H1 (cell line): ENCODE measurements around the gene CPT1A. TPM values are rescaled to one million over a fixed set of nuclear protein-coding genes. Genes with fewer than 3 reads are reported as not detected.

Source experiments
- CTCF ChIA-PET: fragments of 300-600 bp; sonication (Branson Sonifier 250); formaldehyde crosslinking; loops from one replicate; lab custom pipeline; 2021; ENCODE audit not compliant: partially characterized antibody; lab: Charles Lee
- POLR2A ChIA-PET: fragments of 300-600 bp; sonication (Branson Sonifier 250); formaldehyde crosslinking; loops from one replicate; lab custom pipeline; 2021; ENCODE audit warnings: inconsistent platforms; ENCODE audit not compliant: partially characterized antibody; lab: Charles Lee
- DNase-seq, 2 experiments: peaks; one replicate each; pipeline versions ENCODE4 v3.0.0 to v3.0.0-alpha.2; 2010 to 2022; ENCODE audit warnings: low spot score in 2 of 2, low read depth in 1 of 2, mixed read lengths in 1 of 2
- FAIRE-seq: peaks from 2 replicates; lab custom pipeline; 2011; peaks lifted over from hg19 to GRCh38; lab: Jason Lieb, UNC
- H2AFZ ChIP-seq: 2 replicates; pipeline ENCODE4 v1.8.1; 2012; ENCODE audit warnings: low read length, inconsistent platforms
- H2AK5ac ChIP-seq: 2 replicates; pipeline ENCODE4 v1.6.1; 2013; ENCODE audit warnings: low read depth, low read length
- H2BK120ac ChIP-seq: replicated peaks from 2 replicates; pipeline ENCODE3; 2013; ENCODE audit warnings: low read depth, low read length, inconsistent platforms
- H2BK12ac ChIP-seq: 2 replicates; pipeline ENCODE4 v1.6.1; 2013; ENCODE audit warnings: low read depth, low read length
- H2BK15ac ChIP-seq: 2 replicates; pipeline ENCODE4 v1.6.1; 2013; ENCODE audit warnings: low read length
- H2BK20ac ChIP-seq: 2 replicates; pipeline ENCODE4 v1.6.1; 2013; ENCODE audit warnings: low read length
- H2BK5ac ChIP-seq: 2 replicates; pipeline ENCODE4 v1.6.1; 2013; ENCODE audit warnings: low read depth, low read length
- H3K14ac ChIP-seq: 2 replicates; pipeline ENCODE4 v1.6.1; 2013; ENCODE audit warnings: inconsistent platforms; ENCODE audit not compliant: insufficient read length
- H3K18ac ChIP-seq: 2 replicates; pipeline ENCODE4 v1.6.1; 2013; ENCODE audit warnings: low read length; ENCODE audit errors: extremely low read depth
- H3K23ac ChIP-seq: 2 replicates; pipeline ENCODE4 v1.6.1; 2013; ENCODE audit warnings: inconsistent platforms; ENCODE audit not compliant: insufficient read length
- H3K23me2 ChIP-seq: 2 replicates; pipeline ENCODE4 v1.6.1; 2013; ENCODE audit warnings: low read depth, low read length
- H3K27ac ChIP-seq: 2 replicates; pipeline ENCODE4 v1.6.1; 2011; ENCODE audit warnings: low read depth, low read length, inconsistent platforms
- H3K27me3 ChIP-seq, 4 experiments: replicated peaks in 1 of 4; 1 replicate in 1 of 4; 2 replicates in 3 of 4; pipeline versions ENCODE4 v1.6.1 to v1.8.1; 2011 to 2013; ENCODE audit warnings: low read length in 3 of 4, mild to moderate bottlenecking in 3 of 4, inconsistent platforms in 2 of 4, mixed read lengths in 2 of 4, moderate library complexity in 1 of 4; ENCODE audit not compliant: control insufficient read depth in 3 of 4, insufficient read depth in 3 of 4; ENCODE audit errors: extremely low read depth in 1 of 4
- H3K36me3 ChIP-seq, 4 experiments: 2 replicates each; pipeline versions ENCODE4 v1.6.1 to v1.8.1; 2011 to 2013; ENCODE audit warnings: mild to moderate bottlenecking in 4 of 4, low read length in 3 of 4, moderate library complexity in 2 of 4, control low read depth in 1 of 4, inconsistent platforms in 1 of 4; ENCODE audit not compliant: insufficient read depth in 4 of 4, control insufficient read depth in 2 of 4
- H3K4ac ChIP-seq: replicated peaks from 2 replicates; pipeline ENCODE3; 2013; ENCODE audit warnings: low read length, low read depth, mixed read lengths, inconsistent platforms; ENCODE audit not compliant: insufficient read length
- H3K4me1 ChIP-seq, 4 experiments: replicated peaks in 1 of 4; 1 replicate in 1 of 4; 2 replicates in 3 of 4; pipeline versions ENCODE4 v1.6.1 to v1.8.1; 2011 to 2013; ENCODE audit warnings: low read length in 3 of 4, inconsistent platforms in 2 of 4, mixed read lengths in 1 of 4; ENCODE audit not compliant: insufficient read depth in 4 of 4, control insufficient read depth in 3 of 4
- H3K4me2 ChIP-seq, 2 experiments: 2 replicates each; pipeline versions ENCODE4 v1.6.1 to v1.8.1; 2011 to 2013; ENCODE audit warnings: low read depth in 2 of 2, low read length in 2 of 2, control low read depth in 1 of 2, inconsistent platforms in 1 of 2, mild to moderate bottlenecking in 1 of 2; ENCODE audit not compliant: insufficient read depth in 1 of 2
- H3K4me3 ChIP-seq, 4 experiments: fragments of 200-600, 300-600 bp in 1 of 4; sonication (generic), shearing (Covaris generic), sonication (Bioruptor Twin) in 1 of 4; 2 replicates each; pipeline versions ENCODE4 v1.5.1 to v1.8.1; 2011 to 2016; ENCODE audit warnings: low read length in 4 of 4, low read depth in 3 of 4, control low read depth in 2 of 4, inconsistent platforms in 2 of 4, mild to moderate bottlenecking in 2 of 4, mixed read lengths in 1 of 4, moderate library complexity in 1 of 4; ENCODE audit not compliant: insufficient read depth in 2 of 4; ENCODE audit errors: extremely low read depth in 1 of 4
- H3K56ac ChIP-seq: replicated peaks from 2 replicates; pipeline ENCODE3; 2013; ENCODE audit warnings: low read depth, mild to moderate bottlenecking, mixed read lengths, low read length, inconsistent platforms; ENCODE audit not compliant: insufficient read length
- H3K79me1 ChIP-seq: 2 replicates; pipeline ENCODE4 v1.6.1; 2013; ENCODE audit warnings: low read depth, low read length, control low read depth
- H3K79me2 ChIP-seq, 2 experiments: 2 replicates each; pipeline versions ENCODE4 v1.6.1 to v1.8.1; 2012 to 2013; ENCODE audit warnings: low read length in 2 of 2, mild to moderate bottlenecking in 2 of 2, inconsistent platforms in 1 of 2; ENCODE audit not compliant: insufficient read depth in 2 of 2, control insufficient read depth in 1 of 2
- H3K9ac ChIP-seq, 4 experiments: replicated peaks in 1 of 4; 1 replicate in 1 of 4; 2 replicates in 3 of 4; pipeline versions ENCODE4 v1.6.1 to v1.8.1; 2011 to 2013; ENCODE audit warnings: low read depth in 3 of 4, low read length in 3 of 4, control low read depth in 2 of 4, mild to moderate bottlenecking in 2 of 4, moderate library complexity in 2 of 4, inconsistent platforms in 1 of 4; ENCODE audit errors: extremely low read depth in 1 of 4
- H3K9me3 ChIP-seq, 2 experiments: 2 replicates each; pipeline versions ENCODE4 v1.6.1 to v1.8.1; 2012 to 2013; ENCODE audit warnings: mild to moderate bottlenecking in 2 of 2, moderate library complexity in 2 of 2, control low read depth in 1 of 2, inconsistent platforms in 1 of 2, low read depth in 1 of 2, low read length in 1 of 2, mixed read lengths in 1 of 2; ENCODE audit not compliant: insufficient read depth in 2 of 2
- H4K20me1 ChIP-seq, 2 experiments: replicated peaks in 1 of 2; 2 replicates each; pipeline versions ENCODE3 to v1.8.1; 2011 to 2013; ENCODE audit warnings: inconsistent platforms in 2 of 2, low read length in 2 of 2, mild to moderate bottlenecking in 1 of 2; ENCODE audit not compliant: insufficient read depth in 2 of 2, control insufficient read depth in 1 of 2
- H4K5ac ChIP-seq: 2 replicates; pipeline ENCODE4 v1.6.1; 2013; ENCODE audit warnings: low read length, low read depth, mixed read lengths, inconsistent platforms; ENCODE audit not compliant: insufficient read length
- H4K8ac ChIP-seq: 2 replicates; pipeline ENCODE4 v1.8.0; 2013; ENCODE audit warnings: mild to moderate bottlenecking, moderate library complexity, low read length, inconsistent platforms; ENCODE audit not compliant: insufficient read depth; ENCODE audit errors: extremely low read depth
- H4K91ac ChIP-seq: replicated peaks from 2 replicates; pipeline ENCODE3; 2013; ENCODE audit warnings: low read length, mixed read lengths, inconsistent platforms; ENCODE audit not compliant: insufficient read length
- BACH1 ChIP-seq: IDR thresholded peaks from 2 replicates; pipeline ENCODE4 v1.6.1; 2012; ENCODE audit warnings: low read length, improper control_type of control experiment
- CHD1 ChIP-seq: IDR thresholded peaks from 2 replicates; pipeline ENCODE4 v1.6.1; 2012; ENCODE audit warnings: low read depth, low read length, improper control_type of control experiment
- HDAC2 ChIP-seq, 2 experiments: fragments of 300-600 bp in 1 of 2; sonication (generic) in 1 of 2; IDR thresholded peaks; 2 replicates each; pipeline ENCODE4 v1.6.1; 2011 to 2012; ENCODE audit warnings: low read depth in 2 of 2, low read length in 2 of 2, mild to moderate bottlenecking in 2 of 2, moderate library complexity in 2 of 2, borderline replicate concordance in 1 of 2, inconsistent platforms in 1 of 2
- RAD21 ChIP-seq, 2 experiments: IDR thresholded peaks in 1 of 2; conservative IDR thresholded peaks in 1 of 2; 2 replicates each; pipeline ENCODE4 v1.6.1; 2011; ENCODE audit warnings: low read depth in 2 of 2, low read length in 2 of 2, improper control_type of control experiment in 1 of 2, inconsistent platforms in 1 of 2, mild to moderate bottlenecking in 1 of 2, moderate library complexity in 1 of 2
- SP1 ChIP-seq: IDR thresholded peaks from 2 replicates; pipeline ENCODE4 v1.6.1; 2011; ENCODE audit warnings: low read depth, low read length
- TBP ChIP-seq: IDR thresholded peaks from 2 replicates; pipeline ENCODE4 v1.6.1; 2011; ENCODE audit warnings: low read depth, low read length, improper control_type of control experiment
- WGBS, 2 experiments: shearing (Covaris generic) in 1 of 2; methylation state at CpG; one replicate each; pipeline versions ENCODE4 v1.1.6 to v1.1.7; 2013 to 2015; ENCODE audit warnings: low lambda C conversion rate in 2 of 2, mixed read lengths in 2 of 2, inconsistent platforms in 1 of 2, low coverage in 1 of 2, missing lambda C conversion rate in 1 of 2; ENCODE audit not compliant: insufficient replicate concordance in 2 of 2, insufficient coverage in 1 of 2, insufficient read length in 1 of 2; ENCODE audit errors: extremely low coverage in 1 of 2, missing lambda C conversion rate in 1 of 2; 5-methylcytosine and 5-hydroxymethylcytosine counted together
- polyA plus RNA-seq, 7 experiments: library from polyadenylated mRNA; depleted of rRNA in 3 of 7; stranded (reverse) in 5 of 7; unstranded in 2 of 7; fragments of >200 nt in 5 of 7; fragments of 200-250 nt in 2 of 7; gene quantifications; 1 replicate in 5 of 7; 2 replicates in 1 of 7; 4 replicates in 1 of 7; pipeline versions ENCODE4 v1.2.1 to v1.2.3, GENCODE V29; 2011 to 2013; ENCODE audit warnings: missing spikeins in 2 of 7, mixed read lengths in 2 of 7
- total RNA-seq: library from RNA; stranded (reverse); fragmentation: NEBNext Ultra II Directional; extraction: Animal tissue kit (Norgen Biotek cat#: 25700); gene quantifications from 2 replicates; pipeline ENCODE4 v1.2.1, GENCODE V29; 2021
- TF ChIP-seq, protein P1 (sequence below): IDR thresholded peaks from 2 replicates; pipeline ENCODE4 v1.6.1; 2012; ENCODE audit warnings: inconsistent platforms

Gene CPT1A
- total and polyA plus RNA-seq, 2 of the 8 experiments (the other 6 are each of a cell fraction or from before 2014, with no cell fraction given), result 2.9 to 12.2 TPM

DNA sequence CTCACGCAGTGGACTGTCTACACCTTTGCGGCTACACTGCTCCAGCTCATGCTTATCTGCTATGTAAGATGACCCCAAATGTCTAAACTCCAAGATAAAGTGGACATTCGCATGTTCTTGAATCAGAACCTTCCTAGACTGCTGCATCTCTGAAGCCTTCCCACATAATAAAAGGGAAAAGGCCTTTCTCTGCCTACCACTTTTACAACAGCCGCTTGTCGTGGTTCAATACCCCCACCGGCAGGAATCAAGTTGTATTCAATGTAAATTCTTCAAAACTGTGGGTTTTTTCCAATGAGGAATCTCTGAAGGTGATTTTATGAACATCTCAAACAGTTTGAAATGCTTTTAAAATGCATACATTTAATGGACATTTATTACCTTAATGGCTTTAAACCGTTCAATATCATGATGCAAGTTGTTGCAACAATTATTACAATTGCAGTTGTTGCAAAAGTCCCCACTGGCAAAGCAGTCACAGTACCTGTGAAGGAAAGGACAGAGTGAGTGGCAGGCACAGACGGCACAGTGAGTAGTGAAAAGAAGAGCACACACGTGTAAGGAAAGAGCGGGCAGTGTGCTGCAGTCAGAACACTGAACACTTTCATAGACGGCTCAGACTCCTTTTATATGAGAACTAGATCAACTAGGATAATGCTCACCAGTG, 126.1 kb downstream of the CPT1A start:
- no peak overlapping the region for H2AK5ac ChIP-seq
- H2BK15ac ChIP-seq, result peak overlapping the region; percentile 55; the same call in 1 of the 2 replicates
- TF ChIP-seq BACH1, result no peak
- TF ChIP-seq CHD1, result no peak
- no peak for TF ChIP-seq HDAC2 (IDR thresholded peaks at IDR 0.05; ENCODE audit: borderline replicate concordance in 1 of 2, low read depth in 2 of 2, low read length in 2 of 2)
- TF ChIP-seq TBP, result no peak
- TF ChIP-seq, protein P1, sequence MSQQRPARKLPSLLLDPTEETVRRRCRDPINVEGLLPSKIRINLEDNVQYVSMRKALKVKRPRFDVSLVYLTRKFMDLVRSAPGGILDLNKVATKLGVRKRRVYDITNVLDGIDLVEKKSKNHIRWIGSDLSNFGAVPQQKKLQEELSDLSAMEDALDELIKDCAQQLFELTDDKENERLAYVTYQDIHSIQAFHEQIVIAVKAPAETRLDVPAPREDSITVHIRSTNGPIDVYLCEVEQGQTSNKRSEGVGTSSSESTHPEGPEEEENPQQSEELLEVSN, result no peak
- no peak for TF ChIP-seq SP1
- no peak for TF ChIP-seq RAD21 (IDR thresholded peaks at IDR 0.05 in 1 of 2, conservative IDR thresholded peaks at IDR 0.05 in 1 of 2; ENCODE audit: low read depth in 2 of 2, low read length in 2 of 2)
- H3K79me1 ChIP-seq, result no peaks in the 10 kb centered on the region
- H3K4ac ChIP-seq, result no peak overlapping the region
- H4K8ac ChIP-seq, result no peak overlapping the region
- H3K4me2 ChIP-seq, result no peak overlapping the region
- H2AFZ ChIP-seq, result no peak overlapping the region
- H3K36me3 ChIP-seq, result peaks cover 0 to 3% (median 0%) of the 10 kb centered on the region in 4 experiments; a peak in 2 of 8 replicates
- no peak overlapping the region for H3K9ac ChIP-seq
- H3K27ac ChIP-seq, result no peak overlapping the region
- H2BK120ac ChIP-seq, result no peak overlapping the region
- no peak overlapping the region; the same call in 1 of the 2 replicates for H2BK12ac ChIP-seq
- WGBS, 2 experiments, result 89% methylated on average over 11 of the region's 11 CpGs; no CpG with 5 or more reads in 1 of the 2 experiments
- H2BK5ac ChIP-seq, result no peak overlapping the region
- H3K79me2 ChIP-seq, result no peaks in the 10 kb centered on the region
- H3K18ac ChIP-seq, result no peak overlapping the region
- H3K27me3 ChIP-seq, result no peaks in the 10 kb centered on the region
- no peak overlapping the region for H3K4me3 ChIP-seq
- FAIRE-seq (no peak), DNase-seq (no peak)
- no peak overlapping the region for H4K91ac ChIP-seq
- no peak overlapping the region for H3K23ac ChIP-seq
- no peaks in the 10 kb centered on the region for H3K9me3 ChIP-seq
- no peak overlapping the region for H2BK20ac ChIP-seq
- peaks cover 4% of the 10 kb centered on the region; the same call in 1 of the 2 replicates for H3K23me2 ChIP-seq
- H4K5ac ChIP-seq, result no peak overlapping the region
- ChIA-PET CTCF (interaction anchor here (0.7 to 2.1 kb wide), 3 partner anchors 10 to 104 kb away, joined by 4 to 6 read pairs (median 5); no protein-coding TSS in a partner anchor), POLR2A (interaction anchor here (1.2 to 1.6 kb wide), 2 partner anchors 25 to 32 kb away, joined by 3 to 4 read pairs; no protein-coding TSS in a partner anchor)
- H4K20me1 ChIP-seq, result peaks cover 0 to 3% of the 10 kb centered on the region in 2 experiments
- no peak overlapping the region for H3K14ac ChIP-seq
- no peak overlapping the region for H3K56ac ChIP-seq
- H3K4me1 ChIP-seq, result peaks cover 0 to 4% (median under 1%) of the 10 kb centered on the region in 4 experiments; a peak in 4 of 7 replicates
